NCI-H2107 treated with DMSO at 0.1 percent for 48 hours (cell line): ENCODE data around the gene CTAGE6.
"Not testable (repeated sequence)": the region's sequence is repeated elsewhere in the genome, so short reads cannot be mapped to it uniquely, and the experiment has no call there.

Experiments used
- DNase-seq: peaks from one replicate; lab custom pipeline; 2025; ENCODE audit not compliant: unreplicated experiment; lab: John Stamatoyannopoulos, UW

The CTAGE6 gene

DNA sequence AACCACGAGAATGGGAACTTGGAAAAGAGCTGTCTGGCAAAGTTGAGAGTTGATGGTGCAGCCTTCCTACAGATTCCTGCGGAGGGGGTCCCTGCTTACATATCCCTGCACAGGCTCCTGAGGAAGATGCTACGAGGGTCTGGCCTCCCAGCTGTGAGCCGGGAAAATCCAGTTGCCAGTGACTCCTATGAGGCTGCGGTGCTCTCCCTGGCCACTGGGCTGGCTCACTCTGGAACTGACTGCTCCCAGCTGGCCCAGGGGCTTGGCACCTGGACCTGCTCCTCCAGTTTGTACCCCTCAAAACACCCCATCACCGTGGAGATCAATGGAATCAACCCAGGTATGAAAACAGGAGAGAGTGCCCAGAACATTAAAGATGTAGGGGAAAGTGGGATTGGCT lies 37.2 kb downstream of the CTAGE6 start:
- not testable (repeated sequence) for DNase-seq

- DNase-seq, result not testable (repeated sequence)
Measured at GRCh38 chr7:143715543-143716193, 41.8 kb downstream of the CTAGE6 start.

DNA sequence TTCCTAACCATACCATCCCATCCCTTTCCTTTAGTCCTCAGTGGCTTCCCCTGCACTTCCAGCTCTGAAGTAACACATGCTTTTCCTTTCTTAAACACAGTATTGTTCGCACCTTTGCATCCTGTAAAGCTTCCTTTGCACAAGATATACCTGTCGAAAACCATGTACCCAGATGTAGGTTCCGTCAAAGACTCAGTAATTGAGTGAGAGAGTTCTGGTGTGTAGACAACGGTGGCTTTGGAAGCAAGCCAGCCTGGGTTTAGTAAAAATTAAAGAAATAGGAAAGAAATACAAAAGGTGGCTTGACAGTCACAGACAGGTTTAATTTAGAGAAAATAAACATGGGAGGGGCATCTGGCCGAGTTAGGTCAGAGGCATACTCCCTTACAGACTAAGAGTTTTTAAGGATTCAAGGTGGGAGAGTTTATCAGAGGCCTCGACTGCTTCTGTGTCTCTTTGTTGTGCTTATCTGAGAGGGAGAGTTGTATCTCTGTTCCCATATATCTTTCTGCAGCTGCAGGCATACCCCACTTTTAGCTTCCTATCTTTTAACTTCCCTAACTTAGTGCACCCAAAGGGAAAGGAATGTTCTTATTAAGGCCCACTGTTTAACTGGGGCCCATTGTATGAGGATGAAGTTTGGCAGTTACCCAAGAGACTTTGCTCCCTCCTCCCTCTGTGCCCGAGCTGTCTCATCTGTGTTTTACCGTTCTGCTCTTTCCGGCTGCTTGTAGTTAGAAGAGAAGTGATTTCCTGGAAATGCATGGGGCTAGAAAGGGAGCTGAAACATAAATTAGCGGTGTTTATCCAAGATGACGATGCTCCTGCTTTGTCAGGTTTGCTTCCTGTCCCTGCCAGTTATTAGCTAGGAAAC lies 42.7 kb downstream of the CTAGE6 start:
- DNase-seq, result not testable (repeated sequence)

- DNase-seq, result not testable (repeated sequence)
Measured at GRCh38 chr7:143712381-143712780, 45.1 kb downstream of the CTAGE6 start.

- DNase-seq, result not testable (repeated sequence)
Measured at GRCh38 chr7:143711727-143712324, 45.7 kb downstream of the CTAGE6 start.

GRCh38 chr7:143709895-143710294 lies 47.6 kb downstream of the CTAGE6 start:
- DNase-seq, result not testable (repeated sequence)
